Head of caudate nucleus (tissue), 42 donors: ENCODE data around the gene TSPOAP1.
A peak's percentile ranks its signal among the peaks of the same experiment; 100 is the strongest.
"Not testable (repeated sequence)": the region's sequence is repeated elsewhere in the genome, so short reads cannot be mapped to it uniquely, and the experiment has no call there.

ENCODE experiments used
- DNase-seq, 42 donors: peaks; one replicate each; pipeline versions ENCODE4 v3.0.0 to v3.0.0-alpha.2; 2020 to 2021; ENCODE audit warnings: mixed read lengths in 7 of 42
- intact Hi-C: fragments of 100-400 bp; cut with DNase I; formaldehyde crosslinking; loops from one replicate; pipeline ENCODE4 v1.15.0; 2022

Gene TSPOAP1

GRCh38 chr17:58344047-58344790 is 15.6 kb upstream of the TSPOAP1 start:
- intact Hi-C loops, result no loop called here
- peak in 3 of 42 donors; percentile 28 to 46 (median 38) for DNase-seq

DNA sequence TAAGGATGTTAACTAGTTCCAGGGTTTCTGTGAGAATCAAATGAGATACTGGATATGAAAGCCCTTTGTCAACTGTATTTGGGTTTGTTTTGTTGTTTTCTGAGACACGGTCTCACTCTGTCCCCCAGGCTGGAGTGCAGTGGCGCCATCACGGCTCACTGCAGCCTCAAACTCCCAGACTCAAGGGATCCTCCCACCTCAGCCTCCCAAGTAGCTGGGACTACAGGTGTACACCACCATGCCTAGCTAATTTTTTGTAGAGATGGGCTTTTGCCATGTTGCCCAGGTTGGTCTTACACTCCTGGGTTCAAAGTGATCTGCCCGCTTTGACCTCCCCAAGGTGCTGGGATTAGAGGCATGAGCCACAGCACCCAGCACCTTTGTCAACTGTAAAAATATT is 14.5 kb upstream of the TSPOAP1 start:
- DNase-seq, result no peak
- intact Hi-C loops, result no loop called here

DNA sequence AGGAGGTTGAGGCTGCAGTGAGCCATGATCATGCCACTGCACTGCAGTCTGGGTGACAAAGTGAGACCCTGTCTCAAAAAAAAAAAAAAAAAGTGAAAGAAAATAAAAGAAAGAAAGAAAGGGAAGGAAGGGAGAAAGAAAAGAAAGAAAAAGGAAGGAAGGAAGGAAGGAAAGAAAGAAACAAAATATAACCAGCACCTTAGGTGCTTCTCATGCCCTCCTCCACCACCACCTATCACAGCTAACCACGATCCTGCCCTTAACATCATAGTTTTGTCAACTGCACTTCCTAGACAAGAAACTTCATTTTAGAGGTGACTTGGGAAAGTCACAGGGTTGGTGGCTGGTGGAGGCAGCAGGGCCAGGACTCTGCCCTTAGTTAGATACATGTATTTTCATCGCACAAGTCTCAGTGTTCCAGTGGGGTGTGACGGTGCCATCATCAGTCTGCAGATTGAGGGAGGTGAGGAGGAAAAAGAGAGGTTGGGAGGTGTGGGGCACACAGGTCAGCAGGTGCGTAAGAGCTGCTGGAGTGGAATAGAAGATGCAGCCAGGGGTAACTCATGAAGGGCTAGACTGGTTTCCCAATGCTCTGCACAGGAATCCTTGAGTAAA is 13.4 kb upstream of the TSPOAP1 start:
- intact Hi-C loops, result no loop called here
- DNase-seq, result no peak

GRCh38 chr17:58341136-58341860 is 12.7 kb upstream of the TSPOAP1 start:
- DNase-seq, intact Hi-C loops: not testable (repeated sequence)

DNA sequence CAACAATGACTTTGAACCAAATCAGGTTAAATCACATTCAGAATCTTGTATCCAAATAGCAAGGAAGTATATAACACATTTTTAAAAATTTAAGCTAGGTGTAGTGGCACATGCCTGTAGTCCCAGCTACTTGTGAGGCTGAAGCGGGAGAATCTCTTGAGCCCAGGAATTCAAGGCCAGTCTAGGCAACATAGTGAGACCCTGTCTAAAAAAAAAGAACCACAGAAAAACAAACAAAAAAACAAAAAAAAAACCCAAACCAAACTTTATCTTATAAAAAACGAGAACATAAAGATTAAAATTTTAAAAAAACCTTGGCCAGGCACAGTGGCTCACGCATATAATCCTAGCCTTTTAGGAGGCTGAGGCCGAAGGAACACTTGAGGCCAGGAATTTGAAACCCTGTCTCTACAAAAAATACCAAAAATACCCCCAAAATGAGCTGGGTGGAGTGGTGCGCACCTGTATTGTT is 11.8 kb upstream of the TSPOAP1 start:
- intact Hi-C loops, result no loop called here
- no peak for DNase-seq

- no peak for DNase-seq
- intact Hi-C loops, result no loop called here
These were observed 11.3 kb upstream of the TSPOAP1 start for GRCh38 chr17:58339755-58340404.

- intact Hi-C loops, result no loop called here
- peak in 7 of 42 donors; percentile 33 to 58 (median 39) for DNase-seq
These were observed 10.5 kb upstream of the TSPOAP1 start for GRCh38 chr17:58338841-58339754.

DNA sequence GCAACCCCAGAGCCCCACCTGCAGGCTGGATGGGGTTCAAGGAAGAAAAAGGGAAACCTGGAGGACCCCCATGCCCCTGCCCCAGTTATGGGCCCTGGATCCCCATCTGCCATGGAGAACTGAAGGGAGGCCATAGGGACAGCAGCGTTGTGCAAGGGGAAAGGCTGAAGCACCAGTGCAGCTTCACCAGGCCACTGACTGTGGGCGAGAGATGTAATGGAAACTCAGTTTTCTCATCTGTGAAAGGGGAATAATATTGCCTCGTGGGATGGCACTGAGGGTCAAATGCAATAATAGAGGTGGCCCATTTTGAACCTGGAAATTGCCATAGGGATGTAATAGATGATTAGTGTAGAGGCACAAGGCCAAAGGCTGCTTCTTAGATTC is 9.9 kb upstream of the TSPOAP1 start:
- no peak for DNase-seq
- intact Hi-C loops, result no loop called here

DNA sequence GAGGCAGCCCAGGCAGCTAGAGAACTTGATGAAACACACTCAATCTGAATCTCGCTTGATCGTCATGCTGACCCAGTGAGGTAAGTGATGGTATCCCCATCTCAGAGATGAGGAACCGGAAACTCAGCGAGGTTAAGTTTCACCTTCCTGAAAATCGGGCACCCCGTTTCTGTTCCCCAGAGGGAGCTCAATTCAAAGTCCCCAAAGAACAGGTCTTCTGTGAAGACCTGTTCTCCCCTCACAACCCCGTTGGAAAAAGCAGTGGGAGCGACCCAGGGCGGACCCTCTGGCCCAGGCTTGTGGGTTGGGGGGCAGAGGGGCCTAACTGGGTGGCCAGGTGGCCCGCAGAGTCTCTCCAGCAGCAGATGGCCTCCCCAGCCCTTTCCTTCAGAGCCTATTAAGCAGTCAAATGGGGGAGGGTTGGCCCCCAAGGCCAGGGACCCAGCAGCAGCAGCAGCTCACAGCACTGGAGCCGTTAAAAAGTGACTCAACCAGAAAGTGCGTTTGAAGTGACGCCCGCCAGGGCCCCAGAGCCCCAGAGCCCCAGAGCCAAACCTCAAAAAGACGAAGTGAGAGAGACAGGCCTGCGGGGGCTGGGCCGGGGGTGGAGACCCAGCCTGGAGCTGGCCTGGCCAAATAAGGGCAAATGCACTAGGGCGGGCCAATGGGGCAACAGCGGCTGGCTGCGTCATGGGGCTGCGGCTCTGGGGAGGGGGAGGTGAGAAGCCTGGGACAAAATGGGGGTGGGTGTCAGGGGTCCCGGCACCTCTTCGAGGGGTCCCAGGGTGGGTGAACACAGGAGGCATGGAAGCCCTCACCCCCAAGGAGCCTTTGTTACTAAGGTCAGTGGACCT is 9.2 kb upstream of the TSPOAP1 start:
- peak in 39 of 42 donors; percentile 42 to 85 (median 68) for DNase-seq
- intact Hi-C loops, result no loop called here

GRCh38 chr17:58337210-58337599 is 8.6 kb upstream of the TSPOAP1 start:
- no peak for DNase-seq
- intact Hi-C loops, result no loop called here

GRCh38 chr17:58336456-58337209 is 8.0 kb upstream of the TSPOAP1 start:
- intact Hi-C loops, result no loop called here
- no peak for DNase-seq

DNA sequence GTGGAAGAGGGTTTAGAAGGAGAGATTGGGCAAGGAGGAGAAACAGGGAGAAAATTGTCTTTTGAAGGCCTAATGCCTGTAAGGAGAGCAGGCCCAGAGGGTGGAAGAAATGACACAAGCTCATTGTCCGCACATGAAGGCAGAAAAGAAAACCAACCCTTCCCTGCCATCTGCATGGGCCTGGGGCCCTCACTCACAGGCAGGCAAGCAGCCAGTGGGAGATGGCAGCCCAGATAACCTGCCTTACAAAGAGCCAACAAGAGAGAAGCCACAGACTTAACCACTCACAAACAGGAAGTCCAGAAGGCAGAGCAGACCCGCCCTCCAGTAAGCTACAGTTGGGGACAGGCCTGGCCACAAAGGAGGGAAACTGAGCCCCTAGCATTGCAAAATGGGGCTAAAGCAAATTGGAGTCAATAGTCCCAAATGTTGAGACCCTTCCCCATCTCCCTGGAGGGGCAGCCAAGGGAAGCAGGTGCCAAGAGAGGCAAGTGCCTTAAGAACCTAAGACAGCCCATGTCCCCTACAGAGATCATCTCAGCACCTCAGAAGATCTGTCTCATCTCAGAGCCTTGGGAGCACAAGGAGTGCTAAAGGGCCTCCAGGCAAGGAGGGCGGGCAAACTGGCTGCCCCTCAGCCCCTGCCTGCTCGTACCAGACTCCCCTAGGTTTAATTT is 7.3 kb upstream of the TSPOAP1 start:
- intact Hi-C loops, result no loop called here
- DNase-seq, result no peak

DNA sequence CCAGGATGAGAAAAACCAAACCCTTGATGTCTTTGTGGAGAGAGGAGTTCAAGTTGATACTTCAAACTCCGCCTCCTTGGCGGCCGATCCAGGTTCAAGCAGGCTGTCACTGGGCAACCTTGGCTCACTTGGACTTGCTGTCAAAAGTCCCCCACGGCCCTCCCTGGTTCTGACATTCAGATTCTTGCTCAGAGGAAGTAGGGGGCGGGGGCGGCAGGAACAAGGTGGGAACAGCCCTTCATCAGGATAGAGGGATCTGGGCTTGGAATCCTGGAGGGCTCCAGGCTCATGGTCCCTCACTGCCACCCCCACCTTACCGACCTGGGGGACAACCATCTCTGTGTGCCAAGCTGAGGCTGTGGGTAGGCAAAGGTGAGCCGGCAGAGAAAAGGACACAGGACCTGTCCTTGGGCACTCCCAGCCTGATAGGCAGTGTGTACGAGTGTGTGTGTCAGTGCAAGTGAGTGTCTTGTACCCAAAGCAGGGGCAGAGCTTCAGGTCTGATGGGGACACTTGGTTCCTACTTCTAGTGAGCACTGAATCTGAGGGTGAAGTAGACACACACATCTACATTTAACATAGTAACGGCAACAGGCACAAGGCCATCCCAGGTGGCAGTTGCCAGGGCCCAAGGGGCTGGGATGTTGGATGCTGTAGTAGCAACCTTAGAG is 6.6 kb upstream of the TSPOAP1 start:
- DNase-seq, result no peak
- intact Hi-C loops, result no loop called here

- DNase-seq, result no peak
These were observed 6.1 kb upstream of the TSPOAP1 start for GRCh38 chr17:58334661-58335060.

DNA sequence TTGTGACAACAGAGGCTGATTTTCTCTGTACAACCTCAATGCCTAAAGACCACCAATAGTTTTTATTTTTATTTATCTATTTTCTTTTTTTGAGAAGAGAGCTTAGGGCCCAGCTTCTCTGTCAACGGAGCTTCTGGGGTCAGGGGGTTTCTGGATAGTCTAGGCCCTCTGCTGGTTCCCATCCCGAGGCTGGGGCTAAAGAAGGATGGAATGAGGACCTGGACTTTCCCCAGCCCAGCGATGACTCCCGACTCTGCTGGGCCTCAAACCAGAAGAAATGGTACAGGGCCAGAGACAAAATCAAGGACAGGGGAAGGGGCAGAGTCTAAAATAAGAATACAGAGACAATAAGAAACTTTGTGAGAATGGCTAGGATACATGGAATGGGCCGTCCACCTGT is 5.7 kb upstream of the TSPOAP1 start:
- intact Hi-C loops, result no loop called here
- DNase-seq, result peak in 1 of 42 donors; percentile 3

More at GRCh38 chr17:58334661-58335060, 6.1 kb upstream of the TSPOAP1 start:
- intact Hi-C loops, result no loop called here

DNA sequence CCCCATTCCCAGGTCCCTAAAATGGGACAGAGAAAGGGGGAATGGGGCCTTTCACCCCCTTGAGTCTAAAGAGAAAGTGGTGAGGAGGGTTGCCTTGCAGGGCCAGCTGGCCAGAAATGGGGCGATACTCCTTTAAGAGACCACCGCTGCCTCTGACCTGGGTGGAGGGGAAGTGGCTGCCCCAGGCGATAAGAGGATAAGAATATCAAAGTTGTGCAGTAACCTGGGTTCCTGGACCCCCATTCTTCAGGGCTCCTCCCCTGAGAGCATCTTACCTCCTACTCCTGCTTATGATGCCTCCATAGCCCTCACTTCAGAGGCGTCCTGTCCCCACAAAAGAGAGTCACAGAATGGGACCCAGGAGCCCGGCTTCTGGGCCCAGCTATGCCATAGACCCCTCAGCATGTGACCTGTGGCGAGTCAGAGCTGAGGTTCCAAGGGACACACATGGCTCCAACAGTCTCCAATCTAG is 5.2 kb upstream of the TSPOAP1 start:
- no peak for DNase-seq
- intact Hi-C loops, result no loop called here
